NCI-H1105 (cell line): ENCODE measurements around the gene NXPH1.
"Not testable (repeated sequence)": the region's sequence is repeated elsewhere in the genome, so short reads cannot be mapped to it uniquely, and the experiment has no call there.

Source experiments
- DNase-seq: peaks from one replicate; lab custom pipeline; 2025; lab: John Stamatoyannopoulos, UW

Gene NXPH1

DNA sequence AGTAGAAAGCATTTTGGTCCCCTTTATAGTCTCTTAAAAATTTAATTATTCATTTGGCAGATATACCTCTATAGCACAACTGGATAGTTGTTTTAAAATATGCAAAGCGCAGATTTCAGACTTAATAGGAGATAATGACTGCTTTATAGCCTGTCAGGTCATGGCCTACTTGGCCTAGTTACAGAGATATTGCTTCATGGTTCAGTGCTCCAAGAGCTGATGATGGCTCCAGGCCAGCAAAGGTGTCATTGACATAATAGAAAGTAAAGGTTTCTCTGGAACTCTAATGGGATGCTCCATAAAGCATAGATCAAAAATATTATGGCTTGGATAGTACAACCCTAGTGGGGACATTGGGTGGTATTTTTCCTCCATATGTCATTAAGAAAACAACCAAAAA, 285.7 kb downstream of the NXPH1 start:
- DNase-seq = peak; percentile 91

DNA sequence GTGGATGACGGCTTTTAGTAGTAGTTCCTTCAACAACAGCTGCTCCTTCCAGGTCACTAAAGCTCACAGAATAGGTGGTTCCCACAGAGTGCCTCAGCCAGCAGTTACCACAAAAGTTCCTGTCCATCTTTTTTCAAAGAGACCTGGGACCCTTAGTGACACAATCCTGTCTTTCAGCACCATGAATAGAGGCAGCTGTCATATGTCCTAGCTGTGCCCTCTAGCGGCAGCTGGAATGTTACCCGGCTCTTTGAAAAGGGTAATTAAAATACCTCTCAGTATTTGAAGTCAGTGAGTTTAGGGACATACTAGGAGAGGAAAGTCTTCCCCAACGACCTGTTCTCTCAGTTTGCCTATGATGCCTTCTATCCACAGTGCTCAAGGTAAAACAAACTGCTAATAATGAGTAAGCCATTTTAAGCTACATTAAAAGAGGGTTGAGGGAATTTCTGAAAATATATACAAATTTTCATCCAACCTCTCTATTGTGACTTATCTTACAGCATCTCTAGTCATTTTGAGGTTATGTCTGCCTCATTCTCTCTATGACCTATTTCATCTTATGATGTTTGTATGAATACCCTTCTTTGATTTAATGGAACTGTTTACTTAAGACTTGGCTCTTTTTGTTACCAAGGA, 290.8 kb downstream of the NXPH1 start:
- peak; percentile 66 for DNase-seq

DNA sequence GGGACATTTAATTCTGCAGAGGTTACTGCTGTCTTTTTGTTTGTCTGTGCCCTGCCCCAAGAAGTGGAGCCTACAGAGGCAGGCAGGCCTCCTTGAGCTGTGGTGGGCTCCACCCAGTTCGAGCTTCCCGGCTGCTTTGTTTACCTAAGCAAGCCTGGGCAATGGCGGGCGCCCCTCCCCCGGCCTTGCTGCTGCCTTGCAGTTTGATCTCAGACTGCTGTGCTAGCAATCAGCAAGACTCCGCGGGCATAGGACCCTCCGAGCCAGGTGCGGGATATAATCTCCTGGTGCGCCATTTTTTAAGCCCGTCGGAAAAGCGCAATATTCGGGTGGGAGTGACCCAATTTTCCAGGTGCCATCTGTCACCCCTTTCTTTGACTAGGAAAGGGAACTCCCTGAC, 298.3 kb downstream of the NXPH1 start:
- DNase-seq = not testable (repeated sequence)

DNA sequence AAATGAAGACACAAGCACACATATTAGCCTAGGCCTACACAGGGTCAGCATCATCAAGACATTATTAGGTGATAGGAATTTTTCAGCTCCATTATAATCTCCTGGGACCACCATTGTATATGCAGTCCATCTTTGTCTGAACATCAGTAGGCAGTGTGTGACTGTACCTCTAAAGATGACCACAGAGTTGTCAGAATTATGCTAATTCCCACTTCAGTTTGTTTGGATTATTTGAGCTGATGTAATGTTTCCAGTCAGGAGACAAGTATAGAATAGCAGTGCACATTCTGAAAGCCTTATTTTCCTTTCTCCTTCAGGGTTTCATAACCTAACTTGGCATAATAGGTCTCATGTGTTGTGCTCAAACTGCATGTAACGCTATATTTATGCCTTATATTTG, 306.4 kb downstream of the NXPH1 start:
- DNase-seq = no peak

DNA sequence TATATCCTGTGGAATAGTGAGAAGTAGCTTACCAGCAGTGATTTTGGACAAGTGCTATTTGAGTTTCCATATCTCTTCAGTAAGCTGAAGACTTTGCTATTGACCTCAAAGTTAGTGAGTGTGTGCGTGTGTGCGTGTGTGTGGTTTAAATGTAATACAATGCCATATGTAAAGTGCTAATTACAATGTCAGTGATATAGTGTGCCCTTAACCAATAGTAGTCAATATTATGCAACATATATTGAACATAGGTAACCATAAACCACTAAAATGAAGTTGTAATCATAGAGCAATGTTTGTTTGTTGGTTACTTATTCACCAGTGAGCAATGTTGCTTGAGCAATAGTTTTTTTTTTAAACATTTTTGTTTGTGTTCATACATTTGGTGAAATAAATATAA, 309.4 kb downstream of the NXPH1 start:
- no peak for DNase-seq

DNA sequence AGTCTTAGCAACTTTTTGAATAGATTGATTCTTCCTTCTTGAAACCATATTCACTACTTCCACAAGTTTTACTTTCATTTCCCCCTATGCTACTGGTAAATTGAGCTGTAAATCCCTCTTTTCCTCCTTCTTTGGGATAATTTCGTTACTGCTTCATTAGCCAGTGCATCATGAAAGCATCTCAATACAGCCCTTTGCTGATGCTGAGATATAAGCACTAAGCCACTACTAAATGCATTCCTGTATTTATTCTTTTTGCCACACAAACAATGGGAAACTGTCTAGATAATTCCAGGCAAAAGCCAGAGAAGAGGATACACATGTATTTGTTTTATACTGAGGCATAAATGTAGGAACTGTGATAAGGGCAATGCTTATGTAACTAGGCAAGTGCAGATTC, 313.9 kb downstream of the NXPH1 start:
- no peak for DNase-seq

DNA sequence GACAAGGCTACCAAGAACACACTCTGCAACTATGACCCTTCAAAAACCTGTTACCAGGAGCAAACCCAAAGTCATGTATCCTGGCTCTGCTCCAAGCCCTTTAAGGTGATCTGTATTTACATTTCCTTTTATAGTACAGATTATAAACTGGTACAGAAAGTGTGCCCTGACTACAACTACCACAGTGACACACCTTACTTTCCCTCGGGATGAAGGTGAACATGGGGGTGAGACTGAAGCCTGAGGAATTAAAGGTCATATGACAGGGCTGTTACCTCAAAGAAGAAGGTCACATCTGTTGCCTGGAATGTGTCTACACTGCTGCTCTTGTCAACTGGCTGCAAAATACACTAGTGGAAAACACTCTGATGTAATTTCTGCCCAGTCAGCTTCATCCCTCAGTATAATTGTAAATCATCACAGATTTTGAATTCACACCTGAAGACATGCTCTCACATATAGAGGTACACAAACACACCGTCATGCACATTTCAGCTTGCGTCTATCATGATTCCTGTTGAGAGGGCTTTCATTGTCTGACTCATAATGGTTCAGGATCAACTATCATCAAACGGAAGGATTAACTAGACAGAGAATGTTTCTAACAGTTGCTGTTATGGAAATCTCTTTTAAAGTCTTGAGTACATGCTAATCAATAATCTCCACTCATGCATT, 318.3 kb downstream of the NXPH1 start:
- peak; percentile 47 for DNase-seq

DNA sequence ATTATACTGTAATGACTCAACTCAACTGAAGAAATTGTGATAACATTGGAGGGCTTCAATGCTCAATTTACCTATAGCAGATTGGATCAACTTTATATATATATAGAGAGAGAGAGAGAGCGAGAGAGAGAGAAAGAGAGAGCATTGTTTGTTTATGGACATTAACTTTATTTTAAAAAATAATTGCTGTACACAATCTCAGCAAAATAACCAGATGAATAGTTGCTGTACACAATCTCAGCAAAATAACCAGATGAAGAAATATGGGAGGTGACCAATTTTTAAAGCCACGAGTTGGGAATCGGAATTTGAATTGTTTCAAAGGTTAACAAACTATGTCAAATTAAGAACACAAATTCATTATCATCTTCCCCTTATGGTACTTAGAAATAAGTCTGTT, 319.9 kb downstream of the NXPH1 start:
- DNase-seq = no peak

DNA sequence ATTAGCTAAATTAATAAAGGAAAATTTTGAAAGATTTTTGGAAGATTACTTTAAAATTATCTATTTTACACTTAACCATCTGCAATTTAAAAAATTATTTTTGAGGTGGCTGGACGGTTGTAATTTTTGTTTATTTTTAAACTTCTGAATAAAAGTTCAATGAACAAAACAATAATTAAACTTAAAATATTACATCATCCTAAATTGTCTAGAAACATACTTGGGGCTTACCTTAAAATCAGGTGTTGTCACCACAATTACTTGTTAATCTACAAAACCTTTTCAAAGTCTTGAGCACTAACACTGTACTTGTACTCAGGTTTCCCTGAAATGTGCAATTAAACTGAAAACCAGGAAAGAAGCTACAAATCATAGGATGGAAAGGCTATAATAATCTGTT, 328.3 kb downstream of the NXPH1 start:
- no peak for DNase-seq

DNA sequence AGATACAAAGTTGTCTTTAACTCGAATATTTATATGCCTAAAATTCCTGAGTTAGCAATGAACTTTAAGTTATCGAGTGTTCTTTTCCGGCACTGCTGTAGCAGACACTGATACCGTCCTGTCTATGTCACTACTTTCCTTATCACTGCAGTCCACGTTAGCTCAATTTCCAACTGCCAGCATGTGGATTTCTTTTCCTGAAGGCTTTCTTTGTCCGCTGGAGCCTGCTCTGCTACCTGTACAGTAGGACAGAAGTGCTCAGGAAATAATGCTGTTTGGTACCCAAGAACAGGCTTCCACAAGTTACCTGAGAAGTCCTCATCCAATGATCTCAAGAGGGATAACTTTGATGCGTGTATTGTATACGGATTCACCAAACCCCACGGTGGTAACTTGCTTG, 329.4 kb downstream of the NXPH1 start:
- DNase-seq = no peak

DNA sequence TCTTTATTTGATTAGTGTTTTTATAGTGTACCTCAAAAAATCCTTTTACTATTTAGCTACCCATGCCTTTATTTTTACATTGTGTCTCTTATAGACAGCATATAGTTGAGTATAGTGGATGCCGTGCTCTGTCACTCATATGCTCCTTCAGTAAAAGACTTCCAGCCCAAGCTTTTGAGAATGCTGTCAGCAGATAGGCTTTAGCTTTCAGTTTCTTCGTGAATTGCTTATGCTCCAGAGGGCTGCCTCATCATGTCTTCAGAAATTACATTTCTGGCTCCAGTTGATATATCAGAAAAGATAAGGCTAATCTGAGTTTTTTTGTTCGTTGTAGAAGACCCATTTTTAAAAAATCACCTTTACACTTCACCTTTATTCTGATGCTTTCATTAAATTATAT, 332.0 kb downstream of the NXPH1 start:
- no peak for DNase-seq

DNA sequence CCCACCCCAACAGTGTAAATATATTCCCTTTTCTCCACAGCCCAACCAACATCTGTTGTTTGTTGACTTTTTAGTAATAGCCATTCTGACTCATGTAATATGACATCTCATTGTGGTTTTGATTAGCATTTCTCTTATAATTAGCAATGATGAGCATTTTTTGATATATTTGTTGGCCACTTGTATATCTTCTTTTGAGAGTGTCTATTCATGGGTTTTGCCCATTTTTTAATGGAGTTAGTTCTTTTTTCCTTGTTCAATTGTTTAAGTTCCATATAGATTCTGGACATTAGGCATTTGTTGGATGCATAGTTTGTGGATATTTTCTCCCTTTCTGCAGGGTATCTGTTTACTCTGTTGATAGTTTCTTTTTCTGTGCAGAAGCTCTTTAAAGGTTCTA, 340.1 kb downstream of the NXPH1 start:
- DNase-seq = no peak

DNA sequence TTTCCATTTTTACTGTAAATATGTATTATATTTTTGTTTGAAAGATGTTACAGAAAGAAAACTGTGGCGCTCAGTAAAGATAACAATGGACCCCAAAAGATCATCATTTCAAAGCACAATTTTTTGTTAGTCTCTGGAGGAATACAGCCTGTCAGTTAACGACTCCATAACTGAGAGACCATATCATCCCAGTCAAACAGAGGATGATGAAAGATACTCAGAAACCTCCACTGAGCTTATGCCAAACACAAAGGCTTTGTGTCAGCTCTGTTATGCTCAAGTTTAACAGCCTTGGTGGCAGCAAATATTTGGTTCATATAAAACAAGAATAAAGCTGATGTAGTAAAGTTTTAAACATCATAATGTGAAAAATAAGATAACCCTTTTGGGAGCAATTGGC, 345.1 kb downstream of the NXPH1 start:
- no peak for DNase-seq

DNA sequence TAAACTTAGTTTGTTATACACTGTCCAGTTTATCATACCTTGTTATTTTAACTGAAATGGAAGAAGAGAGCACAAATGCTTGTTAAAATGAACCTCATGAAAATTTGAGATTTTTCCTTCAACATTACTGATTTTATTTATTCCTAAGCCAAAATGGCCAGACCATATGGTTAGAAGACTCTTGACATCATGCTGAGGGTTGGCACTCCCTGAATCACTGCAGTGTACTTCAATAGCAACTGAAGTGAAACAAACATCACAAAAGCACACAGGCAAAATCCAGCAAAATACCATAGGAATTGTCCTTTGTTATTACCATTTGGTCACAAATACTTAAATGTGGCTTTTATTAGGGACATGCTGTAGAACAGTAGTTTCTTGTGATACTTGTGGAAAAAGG, 347.8 kb downstream of the NXPH1 start:
- DNase-seq = no peak

DNA sequence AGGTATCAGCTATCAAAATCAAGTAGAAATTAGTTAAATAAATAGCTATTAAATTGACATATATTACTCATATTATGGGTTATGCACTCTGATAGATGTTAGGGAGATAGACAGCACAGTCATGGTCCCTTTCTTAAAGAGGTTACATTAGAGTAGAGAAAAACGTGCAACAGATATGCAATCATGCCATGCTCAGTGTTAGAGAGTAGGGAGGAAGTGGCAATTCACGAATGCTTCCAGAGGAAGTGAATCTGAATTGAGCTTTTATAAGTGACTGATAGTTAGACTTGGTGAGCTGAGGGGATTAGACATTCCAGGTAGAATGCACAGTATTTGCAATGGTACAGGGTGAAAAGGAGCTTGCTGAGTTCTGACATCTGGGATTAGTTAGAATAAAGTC, 349.8 kb downstream of the NXPH1 start:
- DNase-seq = no peak

DNA sequence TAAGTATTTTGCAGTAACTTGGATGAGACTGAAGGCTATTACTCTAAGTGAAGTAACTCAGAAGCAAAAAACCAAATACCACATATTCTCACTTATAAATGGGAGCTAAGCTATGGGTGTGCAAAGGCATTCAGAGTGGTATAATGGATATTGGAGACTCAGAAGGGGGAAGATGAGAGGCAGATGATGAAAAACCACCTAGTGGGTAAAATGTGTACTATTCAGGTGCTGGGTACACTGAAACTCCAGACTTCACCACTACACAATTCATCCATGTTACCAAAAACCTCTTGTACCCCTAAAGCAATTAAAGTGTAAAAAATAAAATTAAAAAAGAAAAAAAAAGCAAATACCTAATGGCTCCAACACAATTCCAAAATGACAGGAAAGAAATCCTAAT, 351.7 kb downstream of the NXPH1 start:
- DNase-seq = no peak

DNA sequence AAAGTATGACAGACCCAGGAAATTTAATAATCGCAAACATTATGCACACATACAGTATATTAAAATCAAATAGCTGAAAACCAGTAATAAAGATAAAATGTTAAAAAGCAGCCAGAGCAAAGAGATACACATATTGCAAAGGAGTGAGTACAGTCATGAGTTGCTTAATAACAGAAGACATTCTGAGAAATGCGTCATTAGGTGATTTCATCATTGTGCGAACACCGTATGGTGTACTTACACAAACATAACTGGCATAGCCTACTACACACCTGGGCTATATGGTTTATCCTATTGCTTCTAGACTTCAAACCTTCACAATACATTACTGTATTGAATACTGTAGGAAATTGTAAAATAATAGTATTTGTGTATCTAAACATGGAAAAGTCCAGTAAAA, 367.6 kb downstream of the NXPH1 start:
- DNase-seq = no peak
